ENCODE data around the gene VAPB. TPM values are rescaled to one million over a fixed set of nuclear protein-coding genes. Genes with fewer than 3 reads are reported as not detected.
A peak's percentile ranks its signal among the peaks of the same experiment; 100 is the strongest.

VAPB gene
- total RNA-seq, 1 experiment from 2014 or later: 46.6 TPM

GRCh38 chr20:58440021-58440767, 51.2 kb downstream of the VAPB start:
- no peaks in the 10 kb centered on the region for H3K9me3 Mint-ChIP-seq
- ATAC-seq (no peak), DNase-seq (ENCODE audit: low spot score) (no peak)
- ChIA-PET CTCF (interaction anchor here (0.7 to 1.8 kb wide), 4 partner anchors 8 to 196 kb away, joined by 3 to 7 read pairs (median 5); no protein-coding TSS in a partner anchor), POLR2A (interaction anchor here (1.2 kb wide), 1 partner anchor 51 kb away, joined by 4 read pairs; the partner anchor contains the start of gene VAPB)
- H3K4me3 Mint-ChIP-seq: no peak overlapping the region
- peaks cover 30% of the 10 kb centered on the region for H3K36me3 Mint-ChIP-seq
- H3K27me3 Mint-ChIP-seq (ENCODE audit: low read depth): no peaks in the 10 kb centered on the region
- peaks cover 55% of the 10 kb centered on the region for H3K4me1 Mint-ChIP-seq
- TF ChIP-seq, protein P1, sequence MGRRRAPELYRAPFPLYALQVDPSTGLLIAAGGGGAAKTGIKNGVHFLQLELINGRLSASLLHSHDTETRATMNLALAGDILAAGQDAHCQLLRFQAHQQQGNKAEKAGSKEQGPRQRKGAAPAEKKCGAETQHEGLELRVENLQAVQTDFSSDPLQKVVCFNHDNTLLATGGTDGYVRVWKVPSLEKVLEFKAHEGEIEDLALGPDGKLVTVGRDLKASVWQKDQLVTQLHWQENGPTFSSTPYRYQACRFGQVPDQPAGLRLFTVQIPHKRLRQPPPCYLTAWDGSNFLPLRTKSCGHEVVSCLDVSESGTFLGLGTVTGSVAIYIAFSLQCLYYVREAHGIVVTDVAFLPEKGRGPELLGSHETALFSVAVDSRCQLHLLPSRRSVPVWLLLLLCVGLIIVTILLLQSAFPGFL (CRISPR knock-in tag; IDR thresholded peaks at IDR 0.05; ENCODE audit: borderline replicate concordance): no peak
- TF ChIP-seq ATF6 (CRISPR knock-in tag; IDR thresholded peaks at IDR 0.05): no peak
- no peak for TF ChIP-seq NR3C1 (CRISPR knock-in tag; conservative IDR thresholded peaks at IDR 0.05; ENCODE audit: low read depth)
- no peak for TF ChIP-seq ZNF219 (CRISPR knock-in tag; IDR thresholded peaks at IDR 0.05; ENCODE audit: borderline replicate concordance)
- TF ChIP-seq NR2C2 (CRISPR knock-in tag; IDR thresholded peaks at IDR 0.05): no peak
- no peak for TF ChIP-seq JUN (CRISPR knock-in tag; IDR thresholded peaks at IDR 0.05)
- TF ChIP-seq ZBTB43 (CRISPR knock-in tag; IDR thresholded peaks at IDR 0.05): no peak
- TF ChIP-seq, protein P2, sequence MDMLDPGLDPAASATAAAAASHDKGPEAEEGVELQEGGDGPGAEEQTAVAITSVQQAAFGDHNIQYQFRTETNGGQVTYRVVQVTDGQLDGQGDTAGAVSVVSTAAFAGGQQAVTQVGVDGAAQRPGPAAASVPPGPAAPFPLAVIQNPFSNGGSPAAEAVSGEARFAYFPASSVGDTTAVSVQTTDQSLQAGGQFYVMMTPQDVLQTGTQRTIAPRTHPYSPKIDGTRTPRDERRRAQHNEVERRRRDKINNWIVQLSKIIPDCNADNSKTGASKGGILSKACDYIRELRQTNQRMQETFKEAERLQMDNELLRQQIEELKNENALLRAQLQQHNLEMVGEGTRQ (CRISPR knock-in tag; IDR thresholded peaks at IDR 0.05): no peak
- no peak for TF ChIP-seq SMAD4 (CRISPR knock-in tag; IDR thresholded peaks at IDR 0.05)
- TF ChIP-seq MLX (CRISPR knock-in tag; IDR thresholded peaks at IDR 0.05): no peak
- TF ChIP-seq, protein P3, sequence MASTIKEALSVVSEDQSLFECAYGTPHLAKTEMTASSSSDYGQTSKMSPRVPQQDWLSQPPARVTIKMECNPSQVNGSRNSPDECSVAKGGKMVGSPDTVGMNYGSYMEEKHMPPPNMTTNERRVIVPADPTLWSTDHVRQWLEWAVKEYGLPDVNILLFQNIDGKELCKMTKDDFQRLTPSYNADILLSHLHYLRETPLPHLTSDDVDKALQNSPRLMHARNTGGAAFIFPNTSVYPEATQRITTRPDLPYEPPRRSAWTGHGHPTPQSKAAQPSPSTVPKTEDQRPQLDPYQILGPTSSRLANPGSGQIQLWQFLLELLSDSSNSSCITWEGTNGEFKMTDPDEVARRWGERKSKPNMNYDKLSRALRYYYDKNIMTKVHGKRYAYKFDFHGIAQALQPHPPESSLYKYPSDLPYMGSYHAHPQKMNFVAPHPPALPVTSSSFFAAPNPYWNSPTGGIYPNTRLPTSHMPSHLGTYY (CRISPR knock-in tag; IDR thresholded peaks at IDR 0.05): no peak
- no peak for TF ChIP-seq ZNF512 (CRISPR knock-in tag; IDR thresholded peaks at IDR 0.05; ENCODE audit: borderline replicate concordance)
- TF ChIP-seq CREM (CRISPR knock-in tag; IDR thresholded peaks at IDR 0.05): no peak
- TF ChIP-seq ZNF263 (CRISPR knock-in tag; IDR thresholded peaks at IDR 0.05; ENCODE audit: low read depth): no peak
- no peak for TF ChIP-seq PRRX2 (CRISPR knock-in tag; IDR thresholded peaks at IDR 0.05)
- no peak for TF ChIP-seq EMX1 (CRISPR knock-in tag; IDR thresholded peaks at IDR 0.05)
- TF ChIP-seq MYBL2 (CRISPR knock-in tag; IDR thresholded peaks at IDR 0.05): no peak
- TF ChIP-seq JAZF1 (CRISPR knock-in tag; IDR thresholded peaks at IDR 0.05): no peak
- peak overlapping the region; percentile 38 for H3K27ac Mint-ChIP-seq

All from WTC11 (cell line).